HepG2 (cell line): ENCODE measurements around the gene LEMD2. TPM values are rescaled to one million over a fixed set of nuclear protein-coding genes. Genes with fewer than 3 reads are reported as not detected.

Experiments
- ATAC-seq: fragments of 200-7000 bp; cut with Tn5 transposase; 3 replicates; pipeline ENCODE4 v1.9.1; 2020; ENCODE audit warnings: mild to moderate bottlenecking, moderate library complexity
- BruUV-seq: library from RNA; stranded (reverse); fragments of 400-500 nt; replicated peaks from 2 replicates; lab custom pipeline; 2021; lab: Mats Ljungman, UMichigan
- CTCF ChIA-PET: fragments of 300-600 bp; formaldehyde crosslinking; extraction: SDS; loops from one replicate; lab custom pipeline; 2021; ENCODE audit warnings: low total read pairs, inconsistent platforms, low intra/inter-chr PET ratio; lab: Yijun Ruan, JAX
- POLR2A ChIA-PET: fragments of 350-600 bp; sonication (Branson Sonifier 250); formaldehyde crosslinking; loops from one replicate; lab custom pipeline; 2020; ENCODE audit warnings: antibody characterized with exemption, inconsistent platforms; lab: Yijun Ruan, JAX
- DNase-seq: peaks from one replicate; pipeline ENCODE4 v3.0.0-alpha.2; 2015; ENCODE audit warnings: low spot score
- FAIRE-seq: peaks from 3 replicates; lab custom pipeline; 2011; peaks lifted over from hg19 to GRCh38; lab: Jason Lieb, UNC
- H2AFZ ChIP-seq: one replicate; pipeline ENCODE4 v1.6.1; 2011; ENCODE audit warnings: low read length, inconsistent platforms
- H3K27ac ChIP-seq: fragments of 300-600 bp; 3 replicates; pipeline ENCODE4 v1.8.0; 2011; ENCODE audit warnings: mixed run types, mild to moderate bottlenecking, mixed read lengths, low read length, inconsistent platforms; ENCODE audit not compliant: insufficient read depth; ENCODE audit errors: extremely low read length
- H3K27me3 ChIP-seq, 2 experiments: fragments of 200-600 bp in 1 of 2; 2 replicates in 1 of 2; 3 replicates in 1 of 2; pipeline versions ENCODE4 v1.6.0 to v1.8.0; 2011; ENCODE audit warnings: low read length in 2 of 2, mild to moderate bottlenecking in 2 of 2, moderate library complexity in 2 of 2, inconsistent platforms in 1 of 2; ENCODE audit not compliant: insufficient read depth in 2 of 2, control insufficient read depth in 1 of 2
- H3K36me3 ChIP-seq, 2 experiments: fragments of 200-600 bp in 1 of 2; replicated peaks in 1 of 2; 2 replicates in 1 of 2; 3 replicates in 1 of 2; pipeline versions ENCODE4 v1.5.1 to v1.8.0; 2011; ENCODE audit warnings: low read length in 2 of 2, inconsistent platforms in 1 of 2; ENCODE audit not compliant: insufficient read depth in 2 of 2, control insufficient read depth in 1 of 2
- H3K4me1 ChIP-seq: 2 replicates; pipeline ENCODE4 v1.5.1; 2012; ENCODE audit warnings: low read length, inconsistent platforms; ENCODE audit not compliant: insufficient read depth
- H3K4me2 ChIP-seq: 2 replicates; pipeline ENCODE4 v1.6.0; 2011; ENCODE audit warnings: low read depth, low read length, inconsistent platforms
- H3K4me3 ChIP-seq, 3 experiments: fragments of 200-600 bp in 1 of 3; sonication (generic), shearing (Covaris generic) in 1 of 3; replicated peaks in 1 of 3; 2 replicates each; pipeline ENCODE4 v1.5.1; 2011 to 2016; ENCODE audit warnings: low read length in 3 of 3, inconsistent platforms in 2 of 3, low read depth in 2 of 3, mild to moderate bottlenecking in 2 of 3, control low read depth in 1 of 3, mixed read lengths in 1 of 3; ENCODE audit not compliant: insufficient read depth in 1 of 3
- H3K79me2 ChIP-seq: one replicate; pipeline ENCODE4 v1.6.1; 2011; ENCODE audit warnings: low read length, inconsistent platforms; ENCODE audit not compliant: insufficient read depth
- H3K9ac ChIP-seq: 2 replicates; pipeline ENCODE4 v1.6.0; 2011; ENCODE audit warnings: mild to moderate bottlenecking, low read depth, low read length, inconsistent platforms; ENCODE audit not compliant: insufficient read depth
- H3K9me3 ChIP-seq: 2 replicates; pipeline ENCODE4 v1.5.1; 2012; ENCODE audit warnings: mild to moderate bottlenecking, low read length
- H4K20me1 ChIP-seq: 2 replicates; pipeline ENCODE4 v1.6.0; 2011; ENCODE audit warnings: inconsistent platforms, mild to moderate bottlenecking, low read length, moderate library complexity; ENCODE audit not compliant: insufficient read depth
- ATF3 ChIP-seq: sonication (generic); formaldehyde crosslinking; IDR thresholded peaks from 2 replicates; pipeline ENCODE4 v1.4.0; 2020; ENCODE audit warnings: missing genetic modification reagents
- BRD4 ChIP-seq: sonication (generic); formaldehyde crosslinking; IDR thresholded peaks from 2 replicates; pipeline ENCODE4 v1.4.0; 2020; ENCODE audit warnings: missing genetic modification reagents
- CBFB ChIP-seq: sonication (generic); formaldehyde crosslinking; IDR thresholded peaks from 2 replicates; pipeline ENCODE4 v1.4.0; 2020; ENCODE audit warnings: missing genetic modification reagents
- HBP1 ChIP-seq: IDR thresholded peaks from 2 replicates; pipeline ENCODE4 v1.6.1; 2016; ENCODE audit warnings: low read depth, control low read depth
- MLLT10 ChIP-seq: sonication (generic); formaldehyde crosslinking; IDR thresholded peaks from 2 replicates; pipeline ENCODE4 v1.4.0; 2020; ENCODE audit warnings: missing genetic modification reagents
- SNAPC4 ChIP-seq: sonication (generic); formaldehyde crosslinking; IDR thresholded peaks from 2 replicates; pipeline ENCODE4 v1.4.0; 2020; ENCODE audit warnings: mild to moderate bottlenecking, missing genetic modification reagents
- STAT5B ChIP-seq: sonication (generic); formaldehyde crosslinking; IDR thresholded peaks from 2 replicates; pipeline ENCODE4 v1.4.0; 2020; ENCODE audit warnings: missing genetic modification reagents
- THAP11 ChIP-seq: IDR thresholded peaks from 2 replicates; pipeline ENCODE4 v1.6.1; 2016; ENCODE audit warnings: missing biosample characterization, missing genetic modification reagents
- ZFP41 ChIP-seq: sonication (generic); formaldehyde crosslinking; IDR thresholded peaks from 2 replicates; pipeline ENCODE4 v1.4.0; 2020; ENCODE audit warnings: mild to moderate bottlenecking, missing genetic modification reagents, borderline replicate concordance
- ZNF660 ChIP-seq: sonication (generic); formaldehyde crosslinking; IDR thresholded peaks from 2 replicates; pipeline ENCODE4 v1.5.1; 2020; ENCODE audit warnings: mild to moderate bottlenecking, low read depth, missing genetic modification reagents, borderline replicate concordance
- ZNF788 ChIP-seq: sonication (generic); formaldehyde crosslinking; IDR thresholded peaks from 2 replicates; pipeline ENCODE4 v1.5.0; 2020; ENCODE audit warnings: mild to moderate bottlenecking, missing genetic modification reagents, borderline replicate concordance
- WGBS: methylation state at CpG from one replicate; pipeline ENCODE4 v1.1.6; 2017; ENCODE audit warnings: low lambda C conversion rate; 5-methylcytosine and 5-hydroxymethylcytosine counted together
- in situ Hi-C: cut with HindIII; loops from 2 replicates; pipeline ENCODE4 v1.10.0; 2017; ENCODE audit warnings: low pct_unique_long_range_greater_than_20kb; ENCODE audit not compliant: extremely low pct_ligation_motif_present
- intact Hi-C: fragments of 100-400 bp; cut with micrococcal nuclease; formaldehyde crosslinking; loops from one replicate; pipeline ENCODE4 v1.10.0; 2022; ENCODE audit not compliant: unreplicated experiment
- polyA plus RNA-seq, 8 experiments: library from polyadenylated mRNA; depleted of rRNA in 3 of 8; stranded (reverse) in 7 of 8; unstranded in 1 of 8; fragments of >200 nt; fragmentation: Illumina TruSeq in 4 of 8; extraction: Trizol in 4 of 8; gene quantifications; 2 replicates each; pipeline versions ENCODE4 v1.2.1 to v1.2.3, GENCODE V29; 2011 to 2016; ENCODE audit warnings: low read depth in 4 of 8, missing spikeins in 1 of 8, mixed read lengths in 1 of 8; ENCODE audit not compliant: insufficient read depth in 1 of 8
- total RNA-seq, 5 experiments: library from RNA; depleted of rRNA; stranded (reverse); fragments of >200 nt; fragmentation: Illumina TruSeq; extraction: Trizol; gene quantifications; 2 replicates each; pipeline ENCODE4 v1.2.3, GENCODE V29; 2016; ENCODE audit warnings: low read depth in 1 of 5
- TF ChIP-seq, protein P1 (sequence below): sonication (generic); formaldehyde crosslinking; IDR thresholded peaks from 2 replicates; pipeline ENCODE4 v1.4.0; 2020; ENCODE audit warnings: missing genetic modification reagents, borderline replicate concordance

The LEMD2 gene
- total and polyA plus RNA-seq, 2 of the 13 experiments (the other 11 are each of a cell fraction or from before 2014, with no cell fraction given), result 45.2 to 62.9 TPM

DNA sequence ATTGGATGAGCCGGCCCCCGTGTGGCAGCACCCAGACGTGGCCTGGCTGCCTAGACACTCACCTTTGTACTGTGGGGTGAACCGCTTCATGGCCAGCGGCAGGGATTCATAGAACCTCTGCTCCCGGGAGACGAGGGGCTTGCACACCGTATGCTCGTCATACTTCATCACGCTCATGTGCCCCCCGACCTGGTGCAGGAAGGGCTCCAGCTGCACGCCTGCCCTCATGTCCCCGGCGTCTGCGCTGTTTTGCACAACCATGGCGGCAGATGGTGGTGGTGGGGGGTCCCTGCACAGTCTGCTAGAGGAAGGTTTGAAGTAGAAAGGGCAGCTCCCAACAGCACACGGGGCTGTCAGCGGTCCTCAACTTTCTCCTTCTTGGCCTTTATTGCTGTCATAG lies 53.7 kb downstream of the LEMD2 start (continued):
- no peak for TF ChIP-seq SNAPC4 (CRISPR knock-in tag)

GRCh38 chr6:33733709-33734007 lies 55.3 kb downstream of the LEMD2 start:
- Histone ChIP-seq H3K4me1 (peaks cover 15% of the 10 kb centered on the region), H3K4me2 (no peak overlapping the region), H2AFZ (no peak overlapping the region), H3K9ac (no peak overlapping the region), H3K4me3 (no peak overlapping the region), H3K27me3 (peaks cover 0 to 4% of the 10 kb centered on the region in 2 experiments; a peak in 2 of 5 replicates), H3K36me3 (no peaks in the 10 kb centered on the region), H4K20me1 (no peaks in the 10 kb centered on the region), H3K27ac (no peak overlapping the region), H3K9me3 (no peaks in the 10 kb centered on the region), H3K79me2 (no peaks in the 10 kb centered on the region)
- WGBS, result 85% methylated on average over 6 of the region's 8 CpGs
- ATAC-seq, result no peak
- in situ Hi-C loops (no loop called here), intact Hi-C loops (no loop called here)
- no TSS peak for BruUV-seq
- ChIA-PET POLR2A (no interaction called here), CTCF (no interaction called here)
- no peak for DNase-seq
- no peak for FAIRE-seq
- TF ChIP-seq ZNF660 (CRISPR knock-in tag) (no peak), HBP1 (CRISPR knock-in tag) (no peak), BRD4 (no peak), CBFB (CRISPR knock-in tag) (no peak), ZFP41 (no peak), MLLT10 (CRISPR knock-in tag) (no peak), ATF3 (no peak), STAT5B (no peak), ZNF788 (CRISPR knock-in tag) (no peak), THAP11 (no peak)
- TF ChIP-seq, protein P1, sequence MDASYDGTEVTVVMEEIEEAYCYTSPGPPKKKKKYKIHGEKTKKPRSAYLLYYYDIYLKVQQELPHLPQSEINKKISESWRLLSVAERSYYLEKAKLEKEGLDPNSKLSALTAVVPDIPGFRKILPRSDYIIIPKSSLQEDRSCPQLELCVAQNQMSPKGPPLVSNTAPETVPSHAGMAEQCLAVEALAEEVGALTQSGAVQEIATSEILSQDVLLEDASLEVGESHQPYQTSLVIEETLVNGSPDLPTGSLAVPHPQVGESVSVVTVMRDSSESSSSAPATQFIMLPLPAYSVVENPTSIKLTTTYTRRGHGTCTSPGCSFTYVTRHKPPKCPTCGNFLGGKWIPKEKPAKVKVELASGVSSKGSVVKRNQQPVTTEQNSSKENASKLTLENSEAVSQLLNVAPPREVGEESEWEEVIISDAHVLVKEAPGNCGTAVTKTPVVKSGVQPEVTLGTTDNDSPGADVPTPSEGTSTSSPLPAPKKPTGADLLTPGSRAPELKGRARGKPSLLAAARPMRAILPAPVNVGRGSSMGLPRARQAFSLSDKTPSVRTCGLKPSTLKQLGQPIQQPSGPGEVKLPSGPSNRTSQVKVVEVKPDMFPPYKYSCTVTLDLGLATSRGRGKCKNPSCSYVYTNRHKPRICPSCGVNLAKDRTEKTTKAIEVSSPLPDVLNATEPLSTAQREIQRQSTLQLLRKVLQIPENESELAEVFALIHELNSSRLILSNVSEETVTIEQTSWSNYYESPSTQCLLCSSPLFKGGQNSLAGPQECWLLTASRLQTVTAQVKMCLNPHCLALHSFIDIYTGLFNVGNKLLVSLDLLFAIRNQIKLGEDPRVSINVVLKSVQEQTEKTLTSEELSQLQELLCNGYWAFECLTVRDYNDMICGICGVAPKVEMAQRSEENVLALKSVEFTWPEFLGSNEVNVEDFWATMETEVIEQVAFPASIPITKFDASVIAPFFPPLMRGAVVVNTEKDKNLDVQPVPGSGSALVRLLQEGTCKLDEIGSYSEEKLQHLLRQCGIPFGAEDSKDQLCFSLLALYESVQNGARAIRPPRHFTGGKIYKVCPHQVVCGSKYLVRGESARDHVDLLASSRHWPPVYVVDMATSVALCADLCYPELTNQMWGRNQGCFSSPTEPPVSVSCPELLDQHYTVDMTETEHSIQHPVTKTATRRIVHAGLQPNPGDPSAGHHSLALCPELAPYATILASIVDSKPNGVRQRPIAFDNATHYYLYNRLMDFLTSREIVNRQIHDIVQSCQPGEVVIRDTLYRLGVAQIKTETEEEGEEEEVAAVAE (CRISPR knock-in tag), result no peak
